CD4-positive, alpha-beta T cell treated with Interleukin-2 at 100 ng/mL for 4 hours (primary cell): Measurements from ENCODE around the gene IP6K3.

Experiments used
- DNase-seq: peaks from one replicate; pipeline ENCODE4 v3.0.0-alpha.2; 2020; ENCODE audit warnings: low spot score

IP6K3 gene

DNA sequence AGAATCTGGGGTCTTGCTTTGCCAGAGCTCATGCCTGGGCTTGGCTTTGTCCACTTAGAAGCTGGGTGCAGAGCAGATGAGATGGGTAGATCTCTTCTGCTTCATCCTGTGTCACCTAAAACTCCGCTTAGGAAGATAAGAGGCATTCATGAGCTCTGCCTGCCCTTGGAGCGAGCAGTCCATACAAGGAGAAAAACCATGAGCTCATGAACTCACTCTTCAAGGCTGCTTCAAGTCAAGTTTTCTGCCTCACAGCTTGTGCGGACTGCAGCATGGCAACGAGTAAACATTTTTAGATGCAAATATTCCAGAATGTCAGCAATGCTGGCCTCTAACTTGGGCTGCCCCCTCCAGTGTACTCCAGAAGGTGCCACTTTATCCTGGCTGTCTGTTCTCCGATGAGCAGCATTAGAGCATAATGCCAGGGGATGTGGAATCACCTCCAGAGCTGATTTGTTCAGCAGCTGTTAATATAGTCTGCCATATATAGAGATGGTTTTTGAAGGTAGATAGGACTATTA is 24.5 kb downstream of the IP6K3 start:
- DNase-seq: no peak

DNA sequence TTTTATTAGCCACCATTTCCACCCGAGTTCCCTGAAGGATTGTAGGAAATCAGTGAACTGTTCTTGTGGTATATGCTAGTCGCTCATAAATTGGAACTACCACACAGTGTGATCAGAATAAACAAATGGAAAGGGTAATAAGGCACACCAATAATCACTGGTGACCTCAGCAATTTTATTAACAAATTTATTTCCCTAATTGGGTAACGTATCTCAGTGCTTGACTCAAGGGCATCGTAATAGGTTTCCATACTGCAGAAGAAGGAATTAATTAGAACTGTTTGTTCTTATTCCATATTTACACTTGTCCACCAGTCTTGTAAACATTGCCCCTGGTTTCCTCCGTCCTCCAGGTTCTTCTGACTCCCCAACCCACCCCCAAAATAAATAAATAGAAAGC is 25.2 kb downstream of the IP6K3 start:
- DNase-seq: no peak

DNA sequence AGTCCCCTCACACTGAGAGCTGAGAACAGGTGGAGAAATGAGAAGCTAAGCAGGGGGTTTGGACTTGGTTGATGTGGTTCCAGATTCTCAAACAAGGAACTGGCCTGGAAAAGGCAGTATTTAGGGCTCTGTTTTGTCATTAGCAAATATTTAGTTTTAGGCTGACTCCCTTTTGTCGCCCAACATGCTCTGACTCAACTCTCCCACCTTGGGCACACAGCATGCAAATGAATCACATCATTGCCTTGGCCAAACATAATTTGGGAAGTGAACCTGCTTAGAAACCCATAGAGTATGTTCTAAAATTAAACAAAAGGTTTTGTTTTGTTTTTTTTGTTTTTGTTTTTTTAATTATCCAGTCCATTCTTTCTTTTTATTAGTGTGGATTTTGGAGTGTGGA is 25.7 kb downstream of the IP6K3 start:
- DNase-seq: no peak

DNA sequence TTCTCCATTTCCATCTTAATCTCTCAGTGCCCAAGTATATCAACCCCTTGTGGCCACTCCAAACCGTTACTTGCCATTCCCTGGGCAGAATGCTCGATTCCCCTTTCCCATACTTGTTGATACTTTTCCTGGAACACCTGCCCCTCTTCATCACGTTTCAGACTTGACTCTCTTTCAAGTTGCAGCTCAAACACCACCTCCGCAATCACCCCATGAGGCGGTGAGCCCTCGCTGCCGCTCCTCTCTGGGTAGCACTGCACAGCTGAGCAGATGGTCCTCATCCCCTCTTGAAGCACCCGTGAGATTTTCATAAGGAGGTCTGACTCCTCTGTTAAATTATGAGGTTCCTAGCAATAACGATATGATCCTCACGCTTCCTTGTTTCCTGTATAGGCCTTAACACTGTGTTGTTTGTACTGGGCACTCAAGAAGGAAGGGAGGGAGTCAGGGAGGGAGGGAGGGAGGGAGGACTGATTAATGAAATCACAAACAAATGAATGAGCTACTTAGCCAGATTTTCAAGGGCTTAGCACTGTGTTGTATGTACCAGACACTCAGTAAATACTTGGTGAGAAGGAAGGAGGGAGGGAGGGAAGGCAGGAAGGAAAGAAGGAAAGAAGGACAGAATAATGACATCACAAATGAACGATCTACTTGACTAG is 27.2 kb downstream of the IP6K3 start:
- DNase-seq: no peak

DNA sequence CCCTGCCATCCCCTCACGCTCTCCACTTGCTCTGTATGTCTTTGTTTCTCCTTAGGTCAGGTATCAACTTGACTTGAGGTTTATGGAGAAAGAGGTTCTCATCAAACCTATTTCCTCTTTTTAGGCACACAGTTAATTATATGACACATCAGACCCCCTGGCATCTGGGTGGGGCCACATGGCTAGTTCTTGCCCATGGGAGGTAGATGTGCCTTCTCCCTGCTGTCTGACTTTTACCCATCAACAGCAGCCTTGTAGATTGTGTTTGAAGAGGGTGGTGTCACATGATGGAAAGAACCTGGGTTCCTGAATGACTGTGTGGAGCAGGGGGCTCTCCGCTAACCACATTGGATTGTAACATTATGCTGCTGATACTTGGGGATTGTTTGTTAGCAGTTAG is 28.0 kb downstream of the IP6K3 start:
- DNase-seq: no peak

DNA sequence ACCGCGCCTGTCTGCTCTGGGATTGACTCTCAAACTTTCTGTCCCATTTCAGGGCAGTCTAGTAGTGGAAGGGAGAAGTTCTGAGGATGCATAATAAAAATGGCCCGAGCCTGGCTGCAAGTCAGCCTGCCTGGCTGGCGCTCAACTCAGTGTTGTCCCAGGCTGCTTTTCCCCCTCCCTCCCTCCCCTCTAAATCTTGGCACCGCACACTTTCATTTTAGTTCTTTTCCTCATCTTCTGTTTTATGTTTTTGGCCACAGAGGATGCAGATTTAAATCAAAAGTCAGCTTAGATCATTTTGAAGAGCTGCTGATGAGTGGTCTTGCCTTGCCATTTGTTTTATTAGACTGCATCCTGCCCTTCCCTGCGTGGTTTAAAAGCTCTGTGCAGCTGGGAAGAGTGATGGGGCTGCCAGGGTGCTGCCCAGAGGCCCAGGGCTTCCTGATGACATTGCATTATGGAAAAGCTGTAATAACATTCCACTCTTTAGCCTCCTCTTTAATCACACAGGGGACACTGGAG is 28.7 kb downstream of the IP6K3 start:
- DNase-seq: no peak

DNA sequence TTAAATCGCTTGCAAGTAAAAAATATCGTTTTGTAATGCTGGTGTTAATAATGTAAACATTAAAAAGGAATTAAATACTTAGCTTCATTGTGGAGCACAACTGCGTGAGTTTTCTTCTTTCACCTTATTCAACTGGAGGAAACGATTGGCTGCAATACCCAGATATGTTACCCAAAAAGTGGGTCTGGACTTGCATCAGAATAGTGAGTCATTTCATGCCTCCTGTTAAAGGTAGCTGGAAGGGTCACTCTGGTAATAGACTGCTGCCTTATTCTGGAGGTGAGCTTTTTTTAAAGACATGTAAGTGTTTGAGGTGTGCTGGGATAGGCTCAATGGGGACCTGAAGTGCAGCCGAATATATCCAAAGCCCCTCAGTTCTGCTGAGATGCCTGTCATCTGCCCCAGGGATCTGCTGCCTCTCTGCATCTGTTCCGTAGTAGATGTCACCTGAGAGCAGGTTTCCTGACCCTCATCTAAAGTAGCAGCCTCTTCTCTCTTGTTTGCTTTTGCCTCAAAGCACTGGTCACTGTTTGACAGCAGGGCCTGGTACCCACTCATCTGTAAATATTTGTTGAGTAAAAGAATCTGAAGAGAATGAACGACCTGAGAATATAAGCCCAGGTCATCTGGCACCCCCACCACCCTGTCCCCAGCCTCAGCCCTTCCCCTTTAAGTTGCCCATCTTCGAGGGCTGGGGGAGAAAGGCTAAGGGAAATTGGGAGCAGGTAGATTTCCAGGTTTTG is 29.6 kb downstream of the IP6K3 start:
- no peak for DNase-seq

DNA sequence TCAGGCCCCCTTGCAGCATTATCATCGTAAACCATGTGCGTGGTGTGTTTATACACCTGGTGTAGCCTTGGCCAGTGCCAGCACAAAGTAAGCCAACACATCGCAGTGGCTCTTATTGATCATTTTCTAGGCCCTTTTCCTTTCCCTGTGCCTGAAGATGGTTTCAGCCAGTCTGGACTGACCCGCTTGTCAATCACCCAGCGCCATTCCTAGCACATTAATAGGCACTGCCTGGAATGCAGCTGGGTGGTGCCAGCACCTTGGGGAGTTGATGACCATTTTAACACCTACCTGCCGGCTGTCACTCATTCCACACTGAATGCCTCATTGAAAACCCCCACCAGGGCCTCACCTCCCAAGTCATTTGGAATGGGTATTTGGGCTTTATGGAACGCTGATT is 30.3 kb downstream of the IP6K3 start:
- no peak for DNase-seq

DNA sequence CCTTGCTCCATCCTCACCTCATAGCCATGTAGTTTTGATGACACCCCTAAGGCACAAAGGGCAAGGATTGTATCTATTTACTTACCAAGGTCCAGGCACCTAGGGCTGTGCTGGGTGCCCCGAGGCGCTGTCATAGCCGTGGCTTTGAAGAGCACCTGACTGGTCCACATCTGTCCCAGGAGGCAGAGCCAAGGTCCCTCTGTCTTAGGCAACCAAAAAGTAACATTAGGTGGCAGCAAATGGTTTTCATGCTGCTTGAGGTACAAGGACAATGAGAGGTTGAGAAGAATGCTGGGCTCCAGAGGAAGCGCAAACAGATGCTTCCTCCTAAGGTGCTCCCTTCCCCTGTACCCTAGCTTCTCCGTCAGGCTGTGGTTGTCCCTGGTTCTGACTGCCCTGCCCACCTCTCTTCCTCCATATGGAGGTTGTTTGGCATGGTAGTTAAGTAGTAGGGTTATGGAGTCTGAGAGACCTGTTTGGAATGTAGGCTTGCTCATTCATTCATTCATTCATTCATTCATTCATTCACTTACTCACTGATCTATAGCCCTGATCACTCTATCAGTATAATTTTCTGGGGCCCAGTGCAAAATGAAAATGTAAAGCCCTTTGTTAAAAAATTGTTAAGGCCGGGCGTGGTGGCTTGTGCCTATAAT is 32.2 kb downstream of the IP6K3 start:
- no peak for DNase-seq

DNA sequence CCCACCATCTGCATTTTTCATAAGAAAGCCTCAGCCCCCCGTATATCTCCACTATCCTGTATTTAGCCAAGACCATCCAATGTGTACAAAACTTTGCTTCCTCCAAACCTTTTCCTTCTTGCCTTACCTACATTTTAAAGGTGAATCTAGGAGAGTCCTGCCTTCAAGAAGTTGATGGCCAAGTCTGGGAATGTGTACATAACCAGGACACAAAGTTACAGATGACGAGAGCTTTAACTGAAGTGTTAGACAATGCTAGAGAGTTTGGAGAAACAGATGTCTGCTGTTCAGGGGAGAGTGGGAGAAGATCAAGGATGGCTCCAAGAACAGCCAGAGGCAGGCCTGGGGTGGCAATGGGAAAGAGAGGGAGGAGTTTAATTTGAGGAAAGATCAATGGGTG is 32.9 kb downstream of the IP6K3 start:
- DNase-seq: no peak

DNA sequence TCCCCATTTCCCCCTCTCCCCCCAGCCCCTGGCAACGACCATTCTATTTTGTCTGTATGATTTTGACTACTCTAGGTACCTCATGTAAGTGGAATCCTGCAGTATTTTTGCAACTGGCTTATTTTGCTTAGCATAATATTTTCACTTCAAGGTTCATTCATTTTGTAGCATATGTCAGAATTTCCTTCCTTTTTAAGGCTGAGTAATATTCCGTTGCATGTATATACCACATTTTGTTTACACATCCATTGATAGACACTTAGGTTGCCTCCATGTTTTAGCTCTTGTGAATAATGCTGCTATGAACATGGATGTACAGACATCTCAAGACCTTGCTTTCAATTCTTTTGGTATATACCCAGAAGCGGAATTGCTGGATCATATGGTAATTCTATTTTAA is 33.8 kb downstream of the IP6K3 start:
- DNase-seq: no peak

DNA sequence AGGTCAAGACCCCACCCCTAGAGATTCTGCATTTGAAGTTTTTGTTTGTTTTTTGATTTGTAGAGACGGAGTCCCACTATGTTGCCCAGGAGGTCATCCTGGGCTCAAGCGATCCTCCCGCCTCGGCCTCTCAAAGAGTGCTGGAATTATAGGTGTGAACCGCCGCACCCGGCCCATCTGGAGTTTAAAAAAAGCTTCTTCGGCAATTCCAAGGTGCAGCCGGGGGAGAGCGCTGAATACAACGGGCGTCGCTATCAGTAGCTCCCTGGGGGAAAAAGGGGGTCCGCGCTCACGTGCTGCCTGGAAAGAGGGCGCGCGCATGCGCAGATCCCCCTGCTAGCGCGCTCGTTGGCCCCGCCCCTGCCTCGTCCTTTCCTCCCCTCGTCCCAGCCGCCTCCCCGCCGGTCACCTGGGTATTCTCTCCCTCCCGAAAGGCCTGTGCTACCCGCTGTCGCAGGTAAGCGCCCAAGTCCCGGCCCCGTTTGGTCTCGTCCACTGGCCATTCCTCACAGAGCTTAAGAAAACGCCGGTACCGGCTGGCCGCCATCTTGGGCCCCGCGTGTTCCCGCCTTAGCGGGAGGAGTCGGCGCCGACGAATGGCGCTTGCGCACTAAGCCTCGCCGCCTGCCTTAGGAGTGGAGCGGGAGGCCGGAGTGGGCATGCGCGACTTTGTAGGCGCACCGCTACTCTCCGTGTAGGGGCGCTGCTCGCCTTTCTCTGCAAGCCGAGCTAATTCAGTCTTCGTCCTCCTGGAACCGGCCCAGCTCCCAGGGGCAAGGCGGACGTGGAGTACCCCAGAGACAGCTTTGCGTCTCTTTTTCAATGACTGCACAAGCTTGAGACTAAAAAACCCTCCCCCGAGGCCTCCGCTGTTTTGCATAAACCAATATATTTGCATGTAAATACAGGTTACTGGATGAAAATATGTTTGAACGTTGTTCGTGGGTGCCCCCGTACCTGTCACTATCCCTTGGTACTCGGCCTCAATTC is 35.3 kb downstream of the IP6K3 start, which contains the start of gene UQCC2:
Gene UQCC2 (minus strand): TSS at position 561 of the 990 bp plus-strand sequence. CDS start 14 bp downstream, at position 547.
- peak; percentile 97 for DNase-seq

DNA sequence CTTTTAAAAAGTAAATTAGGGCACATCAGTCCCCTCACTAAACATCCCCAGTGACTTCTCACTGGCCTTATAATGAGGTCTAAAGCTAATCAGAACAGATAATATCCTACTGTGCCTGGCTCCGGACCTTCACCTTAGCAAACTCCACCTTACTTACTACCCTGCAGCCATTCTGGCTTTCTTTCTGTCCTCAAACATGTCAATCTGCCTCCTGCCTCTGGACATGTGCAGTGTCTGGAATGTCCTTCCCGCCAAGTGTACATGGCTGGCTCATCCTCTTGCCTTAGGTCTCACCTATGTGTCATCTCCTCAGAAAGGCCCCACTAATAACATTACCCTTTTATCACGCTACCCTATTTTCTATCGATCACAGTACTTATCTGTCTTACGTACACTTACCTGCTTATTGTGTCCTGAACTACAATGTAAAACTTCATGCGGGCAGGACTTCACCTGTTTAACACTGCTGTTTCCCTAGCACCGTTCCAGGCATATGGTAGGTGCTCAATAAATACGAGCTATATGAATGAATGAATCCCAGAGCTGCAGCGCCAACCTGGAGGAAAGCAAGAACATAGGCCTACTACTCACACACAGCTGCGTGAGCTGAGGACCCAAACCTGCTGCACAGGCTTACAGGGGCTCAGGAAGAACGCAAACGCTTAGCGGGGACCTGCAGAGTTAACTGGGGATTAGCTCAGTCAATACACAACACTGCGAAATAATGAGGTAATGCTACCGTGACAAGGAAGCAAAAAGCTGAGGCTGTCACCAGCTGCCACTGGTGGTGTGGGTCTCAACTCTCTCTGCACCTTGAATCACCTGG is 36.2 kb downstream of the IP6K3 start:
- no peak for DNase-seq

DNA sequence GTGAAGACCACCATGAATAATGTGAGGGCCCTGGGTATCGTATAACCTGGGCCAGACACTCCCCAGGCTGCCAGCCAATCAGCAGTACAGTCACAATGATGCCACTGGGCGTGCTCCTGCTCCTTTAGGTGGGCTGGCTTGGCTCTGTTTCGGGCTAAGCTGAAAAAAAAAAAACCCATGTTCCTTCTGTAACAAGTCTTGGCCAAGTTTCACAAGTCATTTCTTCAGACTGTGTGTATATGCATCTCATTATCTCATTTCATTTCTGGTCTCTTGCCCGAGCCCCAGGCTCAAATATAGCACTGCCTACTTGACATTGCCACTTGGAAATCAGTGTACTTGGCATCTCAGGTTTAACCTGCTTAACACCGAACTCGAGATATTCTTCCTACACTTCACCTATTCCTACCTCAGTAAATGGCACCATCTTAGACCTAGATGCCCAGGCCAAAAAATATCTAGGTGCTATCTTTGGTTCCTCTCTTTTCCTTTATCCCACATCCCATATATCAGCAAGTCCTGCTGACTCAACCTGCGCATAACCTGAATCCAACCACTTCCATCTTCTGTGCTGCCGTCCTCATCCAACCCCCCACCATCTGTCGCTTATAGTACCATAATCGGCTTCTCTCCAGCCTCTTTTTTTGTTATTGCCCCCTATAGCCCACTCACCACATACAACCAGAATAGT is 37.0 kb downstream of the IP6K3 start:
- no peak for DNase-seq

DNA sequence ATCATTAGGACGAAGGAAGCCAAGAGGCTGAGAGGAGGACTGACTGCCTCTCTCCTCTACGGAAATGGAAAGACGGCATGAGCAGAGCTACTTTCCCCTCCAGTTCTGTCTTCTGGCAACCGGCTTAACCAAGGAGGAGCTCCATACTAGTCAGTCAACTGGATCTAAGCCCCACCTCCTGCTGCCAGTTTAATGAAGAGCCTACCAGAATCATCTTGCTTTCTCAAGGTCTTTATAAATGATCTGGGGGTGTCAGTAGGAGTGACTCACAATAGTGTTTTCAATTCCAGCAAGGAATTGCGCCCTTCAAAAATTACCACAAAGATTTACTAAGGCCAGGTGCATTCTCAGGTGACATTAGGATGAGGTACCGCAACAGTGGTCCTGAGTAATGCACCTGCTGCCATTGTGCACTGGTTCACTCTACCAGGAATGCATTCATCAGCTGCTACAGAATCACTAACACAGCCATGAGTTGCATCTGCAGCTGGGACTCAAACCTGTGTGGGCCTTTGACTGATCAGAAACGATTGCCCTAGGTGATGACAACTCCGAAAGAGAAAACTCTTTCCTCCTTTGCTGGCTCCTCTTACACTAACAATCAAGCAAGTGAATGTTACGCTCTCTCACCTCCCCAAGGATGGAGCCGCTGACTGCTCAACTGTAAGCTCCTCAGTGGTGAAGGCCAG is 38.0 kb downstream of the IP6K3 start:
- no peak for DNase-seq

DNA sequence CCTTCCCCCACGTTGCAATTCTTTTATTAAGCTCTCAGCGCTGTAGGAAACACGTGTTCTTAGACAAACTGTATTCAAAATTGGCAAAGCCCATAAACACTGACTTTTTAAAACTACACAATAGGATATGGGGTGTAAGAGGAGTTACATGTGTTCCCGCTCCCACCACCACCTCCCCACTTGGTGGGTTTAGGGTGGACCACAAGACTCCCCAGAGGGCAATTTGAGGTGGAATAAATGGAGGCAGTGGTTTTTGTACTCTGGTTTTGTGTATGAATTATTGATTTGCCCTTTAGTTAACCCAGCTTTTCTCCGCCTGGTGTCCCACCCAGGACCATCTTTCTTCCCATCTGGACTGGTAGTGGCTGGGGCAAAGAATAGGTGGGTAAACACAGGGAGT is 38.9 kb downstream of the IP6K3 start:
- no peak for DNase-seq

DNA sequence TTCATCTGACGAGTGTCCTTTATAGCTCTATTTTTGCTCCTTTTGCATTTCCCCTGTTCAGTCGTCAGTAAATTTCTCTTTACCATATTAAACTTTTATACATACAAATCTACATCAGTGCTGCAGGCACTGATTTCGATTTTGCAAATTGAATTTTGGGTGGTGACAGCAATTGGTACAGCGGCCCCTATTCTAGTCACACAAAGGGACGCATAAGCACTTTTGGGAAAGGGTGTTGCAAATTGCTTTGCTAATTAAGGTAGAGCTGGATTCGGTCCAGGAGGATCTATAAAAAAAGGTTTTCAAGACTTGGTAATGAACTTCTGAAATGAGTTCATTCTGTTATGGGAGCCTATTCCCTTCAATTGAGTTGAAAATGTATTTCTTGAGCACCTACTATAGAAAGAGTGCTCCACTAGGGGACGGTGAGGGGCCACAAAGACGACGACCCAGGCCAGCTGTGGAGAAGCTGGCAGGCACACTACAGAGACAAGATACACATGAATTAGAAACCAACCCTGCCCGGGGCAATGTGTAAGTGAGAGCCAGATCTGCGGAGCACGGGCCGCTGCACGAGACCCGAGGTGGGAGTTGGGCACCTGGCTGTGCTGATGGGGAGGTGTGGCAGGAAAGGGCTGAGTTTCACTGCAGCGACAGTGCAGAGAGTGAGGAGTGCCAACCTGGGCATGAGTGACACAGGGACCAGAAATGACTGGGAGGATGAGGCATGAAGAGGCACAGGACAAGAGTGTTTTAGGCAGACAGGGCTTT is 40.6 kb downstream of the IP6K3 start:
- no peak for DNase-seq

DNA sequence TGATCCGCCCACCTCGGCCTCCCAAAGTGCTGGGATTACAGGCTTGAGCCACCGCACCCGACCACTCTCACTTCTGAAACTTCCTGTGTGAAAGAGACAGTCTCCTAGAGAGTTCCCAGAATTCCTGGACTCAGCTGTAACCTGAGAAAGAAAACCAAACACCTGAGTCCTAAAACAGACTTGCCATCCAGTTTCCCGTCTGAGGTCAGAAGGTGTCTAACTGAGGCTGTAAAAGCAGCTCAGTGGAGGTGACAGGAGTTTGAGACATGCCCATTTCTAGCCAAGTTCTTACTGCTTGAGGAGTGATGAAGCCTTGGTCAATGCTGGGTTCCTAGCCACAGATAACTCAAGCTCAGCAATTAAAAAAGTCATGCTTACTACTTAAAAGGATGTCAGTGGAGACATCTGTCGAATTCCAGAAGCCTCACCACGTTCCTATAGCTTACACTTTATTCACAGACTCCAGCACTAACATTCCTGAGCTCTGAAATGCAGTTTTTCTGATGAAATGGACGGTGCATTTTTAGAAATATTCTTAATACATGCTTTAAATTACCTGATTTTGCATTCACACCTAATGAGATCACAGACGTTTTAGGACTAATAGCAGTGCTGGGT is 41.3 kb downstream of the IP6K3 start:
- no peak for DNase-seq
